CD4-positive, alpha-beta T cell treated with Interleukin-15 for 1 hour (primary cell): ENCODE measurements around the gene SCRT2.
"Not testable (repeated sequence)": the region's sequence is repeated elsewhere in the genome, so short reads cannot be mapped to it uniquely, and the experiment has no call there.

Source experiments
- DNase-seq: peaks from one replicate; pipeline ENCODE4 v3.0.0-alpha.2; 2020

SCRT2 gene

GRCh38 chr20:650954-651353, 24.6 kb downstream of the SCRT2 start:
- no peak for DNase-seq

- no peak for DNase-seq
These were observed 25.3 kb downstream of the SCRT2 start for GRCh38 chr20:650281-650680.

DNA sequence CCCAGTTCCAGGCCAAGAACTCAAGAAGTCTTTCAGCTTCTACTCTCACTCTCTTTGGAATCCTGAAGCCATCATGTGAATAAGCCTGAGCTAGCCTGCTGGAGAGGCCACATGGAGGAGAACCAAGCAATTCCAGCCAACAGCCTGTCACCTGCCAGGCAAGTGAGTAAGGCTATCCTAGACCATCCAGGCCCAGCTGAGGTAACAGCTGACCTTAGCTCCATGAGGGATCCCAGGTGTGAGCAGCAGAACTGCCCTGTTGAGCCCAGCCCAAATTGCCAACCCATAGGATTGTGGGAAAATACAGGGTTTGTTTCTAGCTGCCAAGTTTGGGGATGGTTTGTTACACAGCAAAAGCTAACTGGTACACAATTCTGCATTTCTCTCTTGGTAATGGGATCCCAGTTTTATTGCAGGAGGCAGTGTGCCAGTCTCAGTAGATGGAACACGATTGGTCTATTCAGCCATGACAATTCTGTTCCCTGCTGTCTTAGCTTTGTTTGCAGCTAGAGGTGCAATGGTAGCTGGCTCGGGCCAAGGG, 28.1 kb downstream of the SCRT2 start:
- no peak for DNase-seq

DNA sequence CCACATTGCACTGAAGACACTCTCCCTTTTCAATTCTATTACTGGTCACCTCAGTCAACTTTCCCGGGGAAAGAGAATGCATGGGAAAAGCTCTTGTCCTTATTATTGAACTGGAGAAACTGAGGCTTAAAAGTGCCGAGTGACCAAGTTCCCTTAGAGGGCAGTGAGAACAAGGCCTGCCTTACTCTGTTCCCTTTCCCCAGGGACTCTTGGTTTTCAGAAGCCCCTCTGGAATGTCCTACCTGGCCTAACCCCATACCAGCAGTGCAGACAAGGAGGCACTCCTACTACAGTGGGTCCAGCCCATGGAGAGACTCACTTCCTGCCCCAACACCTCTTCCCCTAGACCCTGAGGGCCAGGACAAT, 28.8 kb downstream of the SCRT2 start:
- no peak for DNase-seq

GRCh38 chr20:646107-646867, 29.3 kb downstream of the SCRT2 start:
- DNase-seq: no peak

DNA sequence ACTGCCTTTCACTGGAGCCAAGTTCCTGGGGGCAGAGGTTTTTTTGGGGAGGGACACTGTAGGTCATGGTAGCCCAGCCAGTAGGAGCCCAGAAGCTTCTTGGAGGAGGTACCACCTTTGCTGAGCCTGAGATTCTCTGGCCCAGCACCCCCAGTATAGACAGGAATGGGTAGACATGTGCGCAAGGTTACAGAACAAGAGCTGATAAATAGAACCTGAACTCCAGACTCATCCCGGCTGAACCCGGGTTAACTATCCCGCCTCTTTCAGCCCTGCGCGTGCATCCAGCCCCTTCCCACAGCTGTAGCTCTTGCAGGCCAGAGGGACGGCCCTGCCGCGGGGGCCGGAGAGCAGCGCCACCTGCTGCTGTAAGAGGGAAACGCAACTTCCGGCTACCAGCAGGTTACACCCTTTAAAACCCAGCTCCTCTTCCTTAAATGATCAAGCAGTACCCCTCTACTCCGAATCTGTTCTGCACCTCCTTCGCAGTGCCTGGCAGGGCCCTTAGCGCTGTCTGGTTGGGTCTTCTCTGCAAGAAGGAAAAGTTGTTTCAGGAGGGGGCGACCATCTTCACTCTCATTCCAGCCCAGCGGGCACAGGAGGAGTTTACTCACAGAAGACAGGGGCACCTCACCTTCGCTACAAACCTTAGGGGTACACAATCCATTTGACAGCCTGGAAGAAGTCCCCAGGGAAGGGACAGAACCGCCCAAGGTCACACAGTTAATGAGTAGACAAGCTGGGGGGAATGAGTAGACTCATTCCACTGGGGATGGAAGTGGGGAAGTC, 30.1 kb downstream of the SCRT2 start:
- DNase-seq: peak; percentile 60

DNA sequence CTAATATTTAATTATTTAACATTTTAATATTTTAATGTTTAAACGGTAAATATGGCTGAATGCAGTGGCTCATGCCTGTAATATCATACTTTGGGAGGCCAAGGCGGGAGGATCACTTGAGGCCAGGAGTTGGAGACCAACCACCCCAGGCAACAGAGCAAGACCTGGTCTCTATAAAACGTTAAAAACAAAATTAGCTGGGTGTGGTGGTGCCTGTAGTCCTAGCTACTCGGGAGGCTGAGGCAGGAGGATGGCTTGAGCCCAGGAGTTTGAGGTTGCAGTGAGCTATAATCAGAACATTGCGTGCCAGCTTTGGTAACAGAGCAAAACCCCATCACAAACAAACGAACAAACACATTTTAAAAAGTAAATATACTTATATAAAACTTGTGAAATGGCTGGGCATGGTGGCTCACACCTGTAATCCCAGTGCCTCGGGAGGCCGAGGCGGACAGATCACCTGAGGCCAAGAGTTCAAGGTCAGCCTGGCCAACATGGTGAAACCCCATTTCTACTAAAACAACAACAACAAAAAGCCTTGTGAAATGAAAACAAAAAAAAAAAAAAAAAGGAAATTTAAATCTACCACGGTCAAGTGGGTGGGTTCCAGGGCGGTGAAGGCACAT, 30.8 kb downstream of the SCRT2 start:
- DNase-seq: no peak

DNA sequence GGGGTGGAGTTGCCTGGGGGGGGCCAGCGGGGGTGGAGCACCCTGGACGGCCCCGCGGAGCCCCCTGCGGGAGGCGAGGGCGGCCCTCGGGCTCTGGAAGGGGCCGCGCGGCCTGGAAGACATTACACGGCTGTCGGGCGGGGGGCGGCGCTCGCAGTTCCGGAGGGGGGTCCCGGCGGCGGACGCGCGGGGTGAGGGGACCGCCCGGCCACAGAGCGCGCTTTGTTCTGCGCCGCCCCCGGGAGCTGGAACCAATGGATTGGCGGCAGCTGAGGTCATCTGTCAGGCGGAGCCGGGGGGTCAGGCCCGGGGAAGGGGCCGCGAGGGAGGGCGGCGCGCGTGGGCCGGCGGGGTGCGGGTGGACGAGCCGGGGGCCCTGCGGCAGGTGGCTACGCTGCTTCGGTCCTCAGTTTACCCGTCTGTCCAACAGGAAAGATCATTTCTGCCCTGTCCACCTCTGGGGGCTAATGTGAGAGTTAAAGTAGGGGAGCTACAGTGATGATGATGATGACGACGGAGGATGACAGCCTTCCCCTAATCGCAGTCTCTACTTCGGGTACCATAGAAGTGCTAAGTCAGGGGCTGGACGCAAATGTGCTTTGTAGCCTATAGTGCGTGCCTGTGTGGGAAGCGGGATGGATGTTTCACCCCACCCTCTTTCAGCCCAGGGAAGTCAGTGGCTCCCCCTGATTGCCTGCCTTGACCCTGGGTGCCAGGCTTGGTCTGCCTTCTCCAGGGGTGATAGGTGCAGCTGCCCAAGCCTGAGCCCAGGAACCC, 33.0 kb downstream of the SCRT2 start:
- DNase-seq: no peak

GRCh38 chr20:642013-642397, 33.6 kb downstream of the SCRT2 start:
- not testable (repeated sequence) for DNase-seq

GRCh38 chr20:641516-641875, 34.1 kb downstream of the SCRT2 start:
- DNase-seq: no peak

- DNase-seq: no peak
These were observed 34.7 kb downstream of the SCRT2 start for GRCh38 chr20:640674-641515.

DNA sequence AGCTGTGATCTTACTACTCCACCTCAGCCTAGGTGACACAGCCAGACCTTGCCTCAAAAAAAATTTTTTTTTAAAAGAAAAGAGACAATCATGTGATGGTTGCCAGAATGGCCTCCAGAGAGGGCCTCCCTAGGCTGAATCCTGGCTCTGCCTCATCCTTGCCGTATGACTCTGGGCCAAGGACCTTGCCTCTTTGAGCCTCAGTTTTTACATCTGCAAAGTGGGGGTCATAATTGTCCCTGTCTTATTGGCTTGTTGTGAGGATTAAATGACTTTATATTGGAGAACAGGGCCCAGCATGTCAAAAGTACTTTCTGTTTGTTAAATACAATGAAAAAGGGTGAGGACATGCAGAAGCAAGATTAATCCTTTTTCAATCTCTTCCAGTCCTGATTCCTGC, 37.0 kb downstream of the SCRT2 start:
- no peak for DNase-seq

DNA sequence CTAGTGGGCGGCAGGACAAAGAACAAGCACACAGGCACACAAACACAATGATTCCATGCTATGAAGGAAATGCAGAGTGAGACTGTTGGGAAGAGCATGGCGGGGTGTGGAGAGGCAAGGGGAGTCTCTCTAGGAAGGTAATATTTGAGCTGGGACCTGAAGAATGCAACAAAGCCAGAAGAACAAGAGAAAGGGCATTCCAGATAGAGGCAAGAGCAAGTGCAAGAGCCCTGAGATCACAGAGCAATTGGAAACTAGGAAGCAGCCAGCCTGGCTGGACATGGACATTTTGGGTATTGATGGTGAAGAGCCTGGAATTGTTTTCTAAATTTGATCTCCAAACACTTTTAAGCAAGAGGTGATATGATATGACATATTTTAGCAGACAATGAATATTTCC, 38.0 kb downstream of the SCRT2 start:
- no peak for DNase-seq

- DNase-seq: no peak
These were observed 39.7 kb downstream of the SCRT2 start for GRCh38 chr20:635893-636338.

- no peak for DNase-seq
These were observed 40.3 kb downstream of the SCRT2 start for GRCh38 chr20:635028-635892.

GRCh38 chr20:634148-634925, 41.3 kb downstream of the SCRT2 start:
- DNase-seq: no peak

- DNase-seq: no peak
These were observed 44.5 kb downstream of the SCRT2 start for GRCh38 chr20:631101-631500.

- DNase-seq: no peak
These were observed 49.0 kb downstream of the SCRT2 start for GRCh38 chr20:626579-626978.

- DNase-seq: no peak
These were observed 50.2 kb downstream of the SCRT2 start for GRCh38 chr20:625360-625932.

DNA sequence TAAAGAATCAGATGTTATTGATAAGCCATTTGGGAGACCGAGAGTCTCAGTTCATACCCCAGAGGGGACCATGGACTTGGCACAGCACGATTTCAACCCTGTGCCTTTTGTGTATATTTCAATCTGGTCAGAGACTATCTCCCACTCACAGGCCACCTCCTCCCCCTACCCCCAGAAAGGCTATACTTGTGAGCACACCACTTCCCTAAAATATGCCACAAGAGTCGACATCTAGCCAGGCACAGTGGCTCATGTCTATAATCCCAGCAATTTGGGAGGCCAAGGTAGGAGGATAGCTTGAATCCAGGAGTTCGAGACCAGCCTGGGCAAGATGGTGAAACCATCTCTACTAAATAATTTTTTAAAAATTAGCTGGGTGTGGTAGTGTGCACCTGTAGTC, 51.9 kb downstream of the SCRT2 start:
- no peak for DNase-seq
